ENCODE results near the gene NAT8L.

NAT8L gene

GRCh38 chr4:2065106-2065930 lies 6.2 kb downstream of the NAT8L start:
- no peak for DNase-seq

GRCh38 chr4:2066011-2066551 lies 7.0 kb downstream of the NAT8L start:
- no peak for DNase-seq

- no peak for DNase-seq
These were observed 7.7 kb downstream of the NAT8L start for GRCh38 chr4:2066571-2067445.

GRCh38 chr4:2067446-2068197 lies 8.5 kb downstream of the NAT8L start:
- no peak for DNase-seq

- DNase-seq, result no peak
These were observed 9.0 kb downstream of the NAT8L start for GRCh38 chr4:2068198-2068470.

GRCh38 chr4:2068566-2068965 lies 9.4 kb downstream of the NAT8L start:
- no peak for DNase-seq

GRCh38 chr4:2069161-2069971 lies 10.2 kb downstream of the NAT8L start:
- DNase-seq, result no peak

- DNase-seq, result no peak
These were observed 10.9 kb downstream of the NAT8L start for GRCh38 chr4:2069986-2070385.

GRCh38 chr4:2070421-2071251 lies 11.5 kb downstream of the NAT8L start:
- DNase-seq, result no peak

- DNase-seq, result no peak
These were observed 12.3 kb downstream of the NAT8L start for GRCh38 chr4:2071252-2071911.

- no peak for DNase-seq
These were observed 13.1 kb downstream of the NAT8L start for GRCh38 chr4:2071912-2072867.

GRCh38 chr4:2072971-2073807 lies 14.1 kb downstream of the NAT8L start:
- DNase-seq, result no peak

GRCh38 chr4:2073808-2074481 lies 14.8 kb downstream of the NAT8L start:
- no peak for DNase-seq

- no peak for DNase-seq
These were observed 15.5 kb downstream of the NAT8L start for GRCh38 chr4:2074588-2074987.

- no peak for DNase-seq
These were observed 16.3 kb downstream of the NAT8L start for GRCh38 chr4:2075171-2075986.

- DNase-seq, result no peak
These were observed 17.1 kb downstream of the NAT8L start for GRCh38 chr4:2075987-2076907.

All from SHP77 treated with DMSO at 0.1 percent for 48 hours (cell line).